Brain microvascular endothelial cell (primary cell): ENCODE results near the gene PTPN18.
A peak's percentile ranks its signal among the peaks of the same experiment; 100 is the strongest.

Experiments used
- DNase-seq: peaks from one replicate; pipeline ENCODE4 v3.0.0-alpha.2; 2020
- H3K27ac ChIP-seq: fragments of 250-450 bp; sonication (Bioruptor Pico); 2 replicates; pipeline ENCODE4 v1.5.1; 2020; ENCODE audit warnings: mild to moderate bottlenecking, moderate library complexity
- H3K27me3 ChIP-seq: fragments of 250-450 bp; sonication (Bioruptor Pico); replicated peaks from 2 replicates; pipeline ENCODE4 v1.5.1; 2020; ENCODE audit warnings: mild to moderate bottlenecking
- H3K36me3 ChIP-seq: fragments of 250-450 bp; sonication (Bioruptor Pico); replicated peaks from 2 replicates; pipeline ENCODE4 v1.5.1; 2020; ENCODE audit warnings: mild to moderate bottlenecking
- H3K4me3 ChIP-seq: 2 replicates; pipeline ENCODE4 v1.5.1; 2011; ENCODE audit warnings: low read depth, mild to moderate bottlenecking, control low read depth, low read length, moderate library complexity
- in situ Hi-C: cut with HindIII; loops from 2 replicates; pipeline ENCODE4 v1.10.0; 2017; ENCODE audit warnings: low sequenced_read_pairs, low pct_ligation_motif_present
- TF ChIP-seq, protein P1 (sequence below): IDR thresholded peaks from 2 replicates; pipeline ENCODE4 v1.5.1; 2011; ENCODE audit warnings: low read depth, mild to moderate bottlenecking, moderate library complexity, low read length, control low read depth, inconsistent platforms; ENCODE audit errors: missing control alignments

PTPN18 gene

DNA sequence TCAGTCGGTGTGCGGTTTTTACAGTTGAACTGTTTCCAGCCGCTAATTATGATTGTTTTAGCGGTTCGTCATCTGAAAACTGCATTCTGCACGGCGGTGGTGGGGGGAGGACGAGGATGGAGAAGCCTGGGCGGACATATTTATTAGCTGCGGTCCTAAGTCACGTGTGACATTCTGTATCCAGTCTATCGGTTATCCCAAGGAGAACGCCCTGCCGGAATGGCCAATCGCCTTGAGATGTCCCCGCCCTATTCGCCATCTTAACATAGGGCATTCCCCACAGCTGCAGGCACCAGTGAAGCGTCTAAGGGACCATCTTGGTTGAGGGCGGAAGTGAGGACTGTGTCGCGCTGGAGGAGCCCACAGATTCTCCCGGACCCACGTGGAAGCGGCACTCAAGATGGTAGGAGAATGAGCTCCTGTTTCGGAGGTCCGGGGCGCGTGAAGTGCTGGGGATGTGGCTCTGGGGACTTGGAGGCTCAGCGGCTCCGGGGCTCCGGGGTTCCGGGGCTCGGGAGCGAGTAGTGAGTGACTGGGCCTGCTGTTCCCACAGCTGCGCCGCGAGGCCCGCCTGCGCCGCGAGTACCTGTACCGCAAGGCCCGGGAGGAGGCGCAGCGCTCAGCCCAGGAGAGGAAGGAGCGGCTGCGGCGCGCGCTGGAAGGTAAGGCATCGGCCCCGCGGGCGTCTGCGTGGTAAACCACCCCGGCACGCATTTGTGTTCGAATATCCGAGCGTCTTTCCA is 13.2 kb upstream of the PTPN18 start, which contains the start of gene IMP4:
IMP4 (plus strand) TSS at position 365 of the 743 bp plus-strand sequence; CDS start at position 401, 36 bp downstream.
- in situ Hi-C loops, result no loop called here
- Histone ChIP-seq H3K4me3 (peak within 1 kb of the TSS; percentile 86), H3K27ac (peak within 1 kb of the TSS; percentile 80), H3K27me3 (no peaks in the 10 kb centered on the region), H3K36me3 (peaks cover 28% of the 10 kb centered on the region)
- TF ChIP-seq, protein P1, sequence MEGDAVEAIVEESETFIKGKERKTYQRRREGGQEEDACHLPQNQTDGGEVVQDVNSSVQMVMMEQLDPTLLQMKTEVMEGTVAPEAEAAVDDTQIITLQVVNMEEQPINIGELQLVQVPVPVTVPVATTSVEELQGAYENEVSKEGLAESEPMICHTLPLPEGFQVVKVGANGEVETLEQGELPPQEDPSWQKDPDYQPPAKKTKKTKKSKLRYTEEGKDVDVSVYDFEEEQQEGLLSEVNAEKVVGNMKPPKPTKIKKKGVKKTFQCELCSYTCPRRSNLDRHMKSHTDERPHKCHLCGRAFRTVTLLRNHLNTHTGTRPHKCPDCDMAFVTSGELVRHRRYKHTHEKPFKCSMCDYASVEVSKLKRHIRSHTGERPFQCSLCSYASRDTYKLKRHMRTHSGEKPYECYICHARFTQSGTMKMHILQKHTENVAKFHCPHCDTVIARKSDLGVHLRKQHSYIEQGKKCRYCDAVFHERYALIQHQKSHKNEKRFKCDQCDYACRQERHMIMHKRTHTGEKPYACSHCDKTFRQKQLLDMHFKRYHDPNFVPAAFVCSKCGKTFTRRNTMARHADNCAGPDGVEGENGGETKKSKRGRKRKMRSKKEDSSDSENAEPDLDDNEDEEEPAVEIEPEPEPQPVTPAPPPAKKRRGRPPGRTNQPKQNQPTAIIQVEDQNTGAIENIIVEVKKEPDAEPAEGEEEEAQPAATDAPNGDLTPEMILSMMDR, result peak; percentile 42
- DNase-seq, result peak; percentile 100

DNA sequence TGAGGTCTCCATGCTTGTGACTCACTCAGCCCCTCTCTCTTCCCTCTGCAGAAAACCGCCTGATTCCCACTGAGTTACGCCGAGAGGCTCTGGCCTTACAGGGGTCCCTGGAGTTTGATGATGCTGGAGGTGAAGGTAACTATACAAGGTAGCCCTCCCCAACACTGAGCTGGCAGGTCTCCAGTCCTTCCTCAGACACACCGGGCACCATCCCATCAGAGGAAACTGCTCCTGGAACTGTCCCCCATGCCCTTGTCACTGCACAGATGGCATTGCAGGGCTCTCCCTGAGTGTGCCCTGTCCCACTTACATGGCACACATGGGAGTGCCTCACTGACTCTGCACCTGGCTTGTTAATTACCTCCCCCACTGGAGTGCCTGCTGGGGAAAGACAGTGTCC is 11.3 kb upstream of the PTPN18 start:
- H3K27ac ChIP-seq, result no peak overlapping the region
- no peaks in the 10 kb centered on the region for H3K27me3 ChIP-seq
- H3K4me3 ChIP-seq, result no peak overlapping the region
- TF ChIP-seq, protein P1, result no peak
- in situ Hi-C loops, result no loop called here
- no peak for DNase-seq
- H3K36me3 ChIP-seq, result peaks cover 35% of the 10 kb centered on the region

DNA sequence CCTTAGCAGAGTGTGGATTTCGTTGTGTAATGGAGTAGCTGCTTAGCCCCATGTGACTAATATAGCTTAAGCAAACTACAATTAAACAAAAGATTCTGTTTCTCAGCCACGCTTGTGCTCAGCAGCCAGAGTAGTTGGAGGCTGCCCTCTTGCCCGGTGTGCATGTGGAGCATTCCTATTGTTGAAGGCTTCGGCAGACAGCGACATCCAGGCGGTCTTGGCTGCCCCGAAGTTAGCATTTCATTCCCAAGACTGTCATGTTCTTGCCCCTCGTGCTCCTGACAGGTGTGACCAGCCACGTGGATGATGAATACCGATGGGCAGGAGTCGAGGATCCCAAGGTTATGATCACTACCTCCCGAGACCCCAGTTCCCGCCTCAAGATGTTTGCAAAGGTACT is 10.8 kb upstream of the PTPN18 start:
- Histone ChIP-seq H3K27me3 (no peaks in the 10 kb centered on the region), H3K36me3 (peaks cover 35% of the 10 kb centered on the region), H3K4me3 (no peak overlapping the region), H3K27ac (no peak overlapping the region)
- TF ChIP-seq, protein P1, result no peak
- no peak for DNase-seq
- in situ Hi-C loops, result no loop called here

DNA sequence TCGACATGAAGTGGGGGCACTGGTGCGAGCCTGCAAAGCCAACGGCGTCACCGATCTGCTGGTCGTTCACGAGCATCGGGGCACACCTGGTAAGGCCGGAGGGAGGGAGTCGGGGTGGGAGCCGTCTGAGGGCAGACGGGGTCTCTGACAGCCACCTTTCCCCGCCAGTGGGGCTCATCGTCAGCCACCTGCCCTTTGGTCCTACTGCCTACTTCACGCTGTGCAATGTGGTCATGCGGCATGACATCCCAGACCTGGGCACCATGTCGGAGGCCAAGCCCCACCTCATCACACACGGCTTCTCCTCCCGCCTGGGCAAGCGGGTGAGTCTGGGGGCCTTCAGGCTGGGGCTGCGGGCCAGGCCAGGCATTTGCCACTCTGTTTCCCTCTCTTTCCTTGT is 10.2 kb upstream of the PTPN18 start:
- TF ChIP-seq, protein P1, result no peak
- Histone ChIP-seq H3K27me3 (no peaks in the 10 kb centered on the region), H3K27ac (no peak overlapping the region), H3K4me3 (no peak overlapping the region), H3K36me3 (peaks cover 35% of the 10 kb centered on the region)
- DNase-seq, result no peak
- in situ Hi-C loops, result no loop called here

DNA sequence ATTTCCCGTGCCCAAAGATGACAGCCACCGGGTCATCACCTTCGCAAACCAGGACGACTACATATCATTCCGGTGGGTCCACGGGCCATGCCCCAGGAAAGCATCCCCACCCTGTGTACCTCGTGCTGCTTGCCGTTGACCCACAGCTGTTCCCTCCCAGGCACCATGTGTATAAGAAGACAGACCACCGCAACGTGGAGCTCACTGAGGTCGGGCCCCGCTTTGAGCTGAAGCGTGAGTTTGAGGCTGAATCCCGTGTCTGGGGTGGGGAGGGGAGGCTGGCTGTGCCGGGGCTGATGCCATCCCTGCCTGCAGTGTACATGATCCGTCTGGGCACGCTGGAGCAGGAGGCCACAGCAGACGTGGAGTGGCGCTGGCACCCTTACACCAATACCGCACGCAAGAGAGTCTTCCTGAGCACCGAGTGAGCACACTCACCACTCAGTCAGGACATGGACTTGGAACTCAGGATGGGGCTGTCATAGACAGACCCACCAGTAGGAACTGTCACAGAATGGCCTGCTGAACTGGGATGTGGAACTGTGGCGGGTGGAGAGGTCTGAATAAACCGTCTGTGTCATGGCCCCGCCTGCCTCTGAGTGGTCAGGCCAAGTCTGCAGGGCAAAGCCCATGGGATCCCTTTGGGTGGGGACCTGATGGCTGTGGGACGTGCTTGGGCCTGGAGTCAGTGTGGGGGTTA is 9.7 kb upstream of the PTPN18 start:
- in situ Hi-C loops, result no loop called here
- Histone ChIP-seq H3K4me3 (no peak overlapping the region), H3K27me3 (no peaks in the 10 kb centered on the region), H3K36me3 (peaks cover 35% of the 10 kb centered on the region), H3K27ac (no peak overlapping the region)
- DNase-seq, result no peak
- TF ChIP-seq, protein P1, result no peak
